Measurements from ENCODE around the gene ZNF185. TPM values are rescaled to one million over a fixed set of nuclear protein-coding genes. Genes with fewer than 3 reads are reported as not detected.

Gene ZNF185
- total and polyA plus RNA-seq, 2 donors (not counting 3 experiments of a cell fraction or from before 2014, with no cell fraction given) = 18.7 to 31.6 TPM

- no peak for TF ChIP-seq MAX (IDR thresholded peaks at IDR 0.05; ENCODE audit: insufficient read depth, insufficient read length)
- TF ChIP-seq CTCF (IDR thresholded peaks at IDR 0.05; ENCODE audit: extremely low read depth in 1 of 2, insufficient read depth in 1 of 2, low read depth in 1 of 2, low read length in 2 of 2) = peak in 1 of 2 donors; percentile 13
- H3K4me1 ChIP-seq (ENCODE audit: control insufficient read depth, extremely low read depth, insufficient read depth, low read length) = no peaks in the 10 kb centered on the region
- H4K20me1 ChIP-seq (replicated peaks; ENCODE audit: control insufficient read depth, extremely low read depth, insufficient read depth, low read length) = no peaks in the 10 kb centered on the region
- H3K9ac ChIP-seq (replicated peaks; ENCODE audit: extremely low read depth, insufficient read depth, low read length) = no peak overlapping the region
- ChIA-PET CTCF (interaction anchor here (0.9 kb wide), 1 partner anchor 8 kb away, joined by 4 read pairs; no protein-coding TSS in a partner anchor), POLR2A (no interaction called here)
- H3K27me3 ChIP-seq (ENCODE audit: control insufficient read depth in 2 of 2, insufficient read depth in 2 of 2, low read length in 2 of 2) = no peaks in the 10 kb centered on the region
- intact Hi-C loops (cut with micrococcal nuclease) (no loop called here), dilution Hi-C loops (cut with MboI; ENCODE audit: extremely low pct_ligation_motif_present, low sequenced_read_pairs) (no loop called here)
- no peaks in the 10 kb centered on the region for H3K9me1 ChIP-seq (replicated peaks; ENCODE audit: control insufficient read depth, extremely low read depth, insufficient read depth, low read length)
- no peak overlapping the region for H3K4me3 ChIP-seq (replicated peaks in 1 of 3; ENCODE audit: insufficient read depth in 1 of 3, low read depth in 1 of 3, low read length in 3 of 3)
- no TSS peak for BruUV-seq (replicated peaks)
- H3K79me2 ChIP-seq (ENCODE audit: control insufficient read depth, insufficient read depth, low read length) = peaks cover 4% of the 10 kb centered on the region
- no peak overlapping the region for H3K27ac ChIP-seq (ENCODE audit: insufficient read depth, low read depth, low read length)
- FAIRE-seq (peak; percentile 64), DNase-seq (ENCODE audit: low read depth, low spot score) (no peak)
- no peak overlapping the region for H2AFZ ChIP-seq (ENCODE audit: low read depth, low read length)
- H3K36me3 ChIP-seq (ENCODE audit: control insufficient read depth in 2 of 2, extremely low read depth in 1 of 2, insufficient read depth in 2 of 2, low read length in 2 of 2) = no peaks in the 10 kb centered on the region
- no peaks in the 10 kb centered on the region for H3K9me3 ChIP-seq (replicated peaks; ENCODE audit: control insufficient read depth, insufficient read depth, low read length)
- no peak overlapping the region for H3K4me2 ChIP-seq (ENCODE audit: insufficient read depth, low read length)
Observed at GRCh38 chrX:152912106-152912505, 14.2 kb downstream of the ZNF185 start.

GRCh38 chrX:152912641-152913040 is 14.8 kb downstream of the ZNF185 start:
- dilution Hi-C loops (cut with MboI; ENCODE audit: extremely low pct_ligation_motif_present, low sequenced_read_pairs) (no loop called here), intact Hi-C loops (cut with micrococcal nuclease) (no loop called here)
- ChIA-PET CTCF (interaction anchor here (0.9 kb wide), 1 partner anchor 9 kb away, joined by 4 read pairs; no protein-coding TSS in a partner anchor), POLR2A (no interaction called here)
- no TSS peak for BruUV-seq (replicated peaks)
- DNase-seq (ENCODE audit: low read depth, low spot score) = no peak
- Histone ChIP-seq H2AFZ (ENCODE audit: low read depth, low read length) (no peak overlapping the region), H3K27me3 (ENCODE audit: control insufficient read depth in 2 of 2, insufficient read depth in 2 of 2, low read length in 2 of 2) (no peaks in the 10 kb centered on the region), H4K20me1 (replicated peaks; ENCODE audit: control insufficient read depth, extremely low read depth, insufficient read depth, low read length) (no peaks in the 10 kb centered on the region), H3K9me3 (replicated peaks; ENCODE audit: control insufficient read depth, insufficient read depth, low read length) (no peaks in the 10 kb centered on the region), H3K4me3 (replicated peaks in 1 of 3; ENCODE audit: insufficient read depth in 1 of 3, low read depth in 1 of 3, low read length in 3 of 3) (no peak overlapping the region), H3K9me1 (replicated peaks; ENCODE audit: control insufficient read depth, extremely low read depth, insufficient read depth, low read length) (no peaks in the 10 kb centered on the region), H3K27ac (ENCODE audit: insufficient read depth, low read depth, low read length) (no peak overlapping the region), H3K4me2 (ENCODE audit: insufficient read depth, low read length) (no peak overlapping the region), H3K36me3 (ENCODE audit: control insufficient read depth in 2 of 2, extremely low read depth in 1 of 2, insufficient read depth in 2 of 2, low read length in 2 of 2) (no peaks in the 10 kb centered on the region), H3K79me2 (ENCODE audit: control insufficient read depth, insufficient read depth, low read length) (peaks cover 4% of the 10 kb centered on the region), H3K9ac (replicated peaks; ENCODE audit: extremely low read depth, insufficient read depth, low read length) (no peak overlapping the region), H3K4me1 (ENCODE audit: control insufficient read depth, extremely low read depth, insufficient read depth, low read length) (no peaks in the 10 kb centered on the region)
- TF ChIP-seq POLR2A (IDR thresholded peaks at IDR 0.05; ENCODE audit: low read depth, low read length) = no peak
- TF ChIP-seq GATA2 (IDR thresholded peaks at IDR 0.05; ENCODE audit: insufficient read depth, insufficient read length, low read depth, low read length) = no peak
- peak; percentile 8 for FAIRE-seq

Measured in endothelial cell of umbilical vein (primary cell).